CD4-positive, CD25-positive, alpha-beta regulatory T cell (primary cell): ENCODE results near the gene BTBD19. TPM values are rescaled to one million over a fixed set of nuclear protein-coding genes. Genes with fewer than 3 reads are reported as not detected.

Source experiments
- ATAC-seq, 2 donors: fragments of 150-1000 bp; cut with Tn5 transposase; one replicate each; pipeline ENCODE4 v1.10.0; 2021; ENCODE audit warnings: low read depth in 2 of 2, moderate number of reproducible peaks in 2 of 2, moderate library complexity in 1 of 2
- DNase-seq, 3 donors: peaks; one replicate each; pipeline versions ENCODE4 v3.0.0 to v3.0.0-alpha.2; 2012 to 2022; ENCODE audit warnings: mixed read lengths in 1 of 3
- H3K27ac ChIP-seq: one replicate; pipeline ENCODE4 v1.7.0; 2013; ENCODE audit warnings: mild to moderate bottlenecking, low read length; ENCODE audit not compliant: insufficient read depth, poor library complexity, severe bottlenecking
- H3K27me3 ChIP-seq: one replicate; pipeline ENCODE4 v1.7.0; 2013; ENCODE audit warnings: low read length; ENCODE audit not compliant: control insufficient read depth, insufficient read depth
- H3K36me3 ChIP-seq: one replicate; pipeline ENCODE4 v1.7.0; 2013; ENCODE audit warnings: mild to moderate bottlenecking, low read length, moderate library complexity; ENCODE audit not compliant: control insufficient read depth, insufficient read depth
- H3K4me1 ChIP-seq: 2 replicates; pipeline ENCODE4 v1.7.0; 2013; ENCODE audit warnings: mild to moderate bottlenecking, low read length; ENCODE audit not compliant: insufficient read depth, control insufficient read depth, poor library complexity, severe bottlenecking
- H3K4me3 ChIP-seq: one replicate; pipeline ENCODE4 v1.7.0; 2013; ENCODE audit warnings: low read depth, mild to moderate bottlenecking, low read length, moderate library complexity
- H3K9me3 ChIP-seq, 2 experiments: 1 replicate in 1 of 2; 2 replicates in 1 of 2; pipeline ENCODE4 v1.7.0; 2013; ENCODE audit warnings: low read length in 2 of 2, mild to moderate bottlenecking in 1 of 2, moderate library complexity in 1 of 2; ENCODE audit not compliant: control insufficient read depth in 2 of 2
- H3K27ac Mint-ChIP-seq, 3 donors: one replicate each; pipeline ENCODE4 v1.8.0; 2020 to 2022; ENCODE audit warnings: mild to moderate bottlenecking in 3 of 3, mixed read lengths in 3 of 3, moderate library complexity in 2 of 3
- H3K27me3 Mint-ChIP-seq: one replicate; pipeline ENCODE4 v1.8.0; 2022; ENCODE audit warnings: mild to moderate bottlenecking, mixed read lengths
- H3K36me3 Mint-ChIP-seq: one replicate; pipeline ENCODE4 v1.8.0; 2020; ENCODE audit warnings: mixed read lengths
- H3K4me1 Mint-ChIP-seq, 4 donors: one replicate each; pipeline ENCODE4 v1.8.0; 2020 to 2022; ENCODE audit warnings: mixed read lengths in 4 of 4, mild to moderate bottlenecking in 1 of 4
- H3K4me3 Mint-ChIP-seq, 4 donors: one replicate each; pipeline ENCODE4 v1.8.0; 2020 to 2022; ENCODE audit warnings: mild to moderate bottlenecking in 4 of 4, mixed read lengths in 4 of 4, moderate library complexity in 3 of 4
- H3K9me3 Mint-ChIP-seq, 7 donors: one replicate each; pipeline ENCODE4 v1.8.0; 2020 to 2022; ENCODE audit warnings: mixed read lengths in 7 of 7, mild to moderate bottlenecking in 3 of 7, moderate library complexity in 2 of 7
- polyA plus RNA-seq, 4 donors: library from polyadenylated mRNA; unstranded; fragments of 300-500 nt; fragmentation: Illumina TruSeq; gene quantifications; one replicate each; pipeline ENCODE4 v1.2.3, GENCODE V29; 2021
- total RNA-seq: library from RNA; stranded (reverse); gene quantifications from one replicate; pipeline ENCODE4 v1.2.3, GENCODE V29; 2022

Gene BTBD19
- total and polyA plus RNA-seq, 5 donors from 2014 or later = 0.31 to 45.4 (median 0.87) TPM; not detected in 2

GRCh38 chr1:44851308-44851707 is 43.0 kb downstream of the BTBD19 start:
- Histone ChIP-seq H3K4me3 (no peak overlapping the region), H3K36me3 (peaks cover 8% of the 10 kb centered on the region), H3K4me1 (no peaks in the 10 kb centered on the region), H3K27me3 (no peaks in the 10 kb centered on the region), H3K9me3 (no peaks in the 10 kb centered on the region), H3K27ac (no peak overlapping the region)
- Mint-ChIP-seq H3K4me3 (no peak overlapping the region), H3K9me3 (peaks cover 0 to 1% (median 0%) of the 10 kb centered on the region in 7 donors), H3K36me3 (peaks cover 36% of the 10 kb centered on the region), H3K27me3 (no peaks in the 10 kb centered on the region), H3K4me1 (peaks cover 0 to 3% (median under 1%) of the 10 kb centered on the region in 4 donors), H3K27ac (peak overlapping the region in 1 of 3 donors; percentile 48)
- DNase-seq (no peak), ATAC-seq (no peak)

- no peak for ATAC-seq
Observed at GRCh38 chr1:44853201-44853600, 44.9 kb downstream of the BTBD19 start.

GRCh38 chr1:44854970-44855369 is 46.6 kb downstream of the BTBD19 start:
- no peak for ATAC-seq
- DNase-seq = no peak
- Histone ChIP-seq H3K27ac (no peak overlapping the region), H3K9me3 (no peaks in the 10 kb centered on the region), H3K4me1 (no peaks in the 10 kb centered on the region), H3K27me3 (no peaks in the 10 kb centered on the region), H3K4me3 (no peak overlapping the region), H3K36me3 (peaks cover 8% of the 10 kb centered on the region)
- H3K4me1 Mint-ChIP-seq = peaks cover 0 to 3% (median 0%) of the 10 kb centered on the region in 4 donors
- H3K36me3 Mint-ChIP-seq = peaks cover 44% of the 10 kb centered on the region
- no peak overlapping the region for H3K27ac Mint-ChIP-seq
- H3K9me3 Mint-ChIP-seq = no peaks in the 10 kb centered on the region
- no peaks in the 10 kb centered on the region for H3K27me3 Mint-ChIP-seq
- H3K4me3 Mint-ChIP-seq = no peak overlapping the region

More at GRCh38 chr1:44853201-44853600, 44.9 kb downstream of the BTBD19 start:
- H3K27ac Mint-ChIP-seq = no peak overlapping the region
- Histone ChIP-seq H3K4me3 (no peak overlapping the region), H3K36me3 (peaks cover 8% of the 10 kb centered on the region), H3K4me1 (no peaks in the 10 kb centered on the region), H3K27ac (no peak overlapping the region), H3K9me3 (no peaks in the 10 kb centered on the region), H3K27me3 (no peaks in the 10 kb centered on the region)
- H3K4me3 Mint-ChIP-seq = no peak overlapping the region
- peaks cover 0 to 3% (median under 1%) of the 10 kb centered on the region in 4 donors for H3K4me1 Mint-ChIP-seq
- H3K9me3 Mint-ChIP-seq = peaks cover 0 to 1% (median 0%) of the 10 kb centered on the region in 7 donors
- DNase-seq = no peak
- H3K36me3 Mint-ChIP-seq = peaks cover 43% of the 10 kb centered on the region
- H3K27me3 Mint-ChIP-seq = no peaks in the 10 kb centered on the region

- peak overlapping the region in 1 of 3 donors; percentile 28 for H3K27ac Mint-ChIP-seq
- ATAC-seq (no peak), DNase-seq (no peak)
- peaks cover 0 to 3% (median 0%) of the 10 kb centered on the region in 4 donors for H3K4me1 Mint-ChIP-seq
- H3K36me3 Mint-ChIP-seq = peaks cover 36% of the 10 kb centered on the region
- H3K4me1 ChIP-seq = no peaks in the 10 kb centered on the region
- H3K27ac ChIP-seq = no peak overlapping the region
- no peaks in the 10 kb centered on the region for H3K27me3 Mint-ChIP-seq
- H3K9me3 Mint-ChIP-seq = no peaks in the 10 kb centered on the region
- H3K9me3 ChIP-seq = no peaks in the 10 kb centered on the region
- no peaks in the 10 kb centered on the region for H3K27me3 ChIP-seq
- H3K36me3 ChIP-seq = peaks cover 5% of the 10 kb centered on the region
- no peak overlapping the region for H3K4me3 Mint-ChIP-seq
- no peak overlapping the region for H3K4me3 ChIP-seq
Observed at GRCh38 chr1:44855742-44856141, 47.4 kb downstream of the BTBD19 start.

GRCh38 chr1:44857446-44857845 is 49.1 kb downstream of the BTBD19 start:
- peaks cover 5% of the 10 kb centered on the region for H3K36me3 ChIP-seq
- Mint-ChIP-seq H3K27me3 (no peaks in the 10 kb centered on the region), H3K4me3 (no peak overlapping the region), H3K27ac (no peak overlapping the region), H3K4me1 (no peaks in the 10 kb centered on the region), H3K9me3 (no peaks in the 10 kb centered on the region), H3K36me3 (peaks cover 40% of the 10 kb centered on the region)
- no peaks in the 10 kb centered on the region for H3K27me3 ChIP-seq
- no peak overlapping the region for H3K4me3 ChIP-seq
- DNase-seq (no peak), ATAC-seq (no peak)
- no peaks in the 10 kb centered on the region for H3K9me3 ChIP-seq
- no peaks in the 10 kb centered on the region for H3K4me1 ChIP-seq
- H3K27ac ChIP-seq = no peak overlapping the region

- no peak for DNase-seq
- Histone ChIP-seq H3K36me3 (no peaks in the 10 kb centered on the region), H3K4me3 (no peak overlapping the region), H3K4me1 (no peaks in the 10 kb centered on the region), H3K27me3 (no peaks in the 10 kb centered on the region), H3K9me3 (no peaks in the 10 kb centered on the region), H3K27ac (no peak overlapping the region)
- ATAC-seq = no peak
- Mint-ChIP-seq H3K27ac (no peak overlapping the region), H3K4me1 (no peaks in the 10 kb centered on the region), H3K36me3 (peaks cover 24% of the 10 kb centered on the region), H3K27me3 (no peaks in the 10 kb centered on the region), H3K9me3 (no peaks in the 10 kb centered on the region), H3K4me3 (no peak overlapping the region)
Observed at GRCh38 chr1:44860331-44860730, 52.0 kb downstream of the BTBD19 start.

GRCh38 chr1:44860891-44861425 is 52.6 kb downstream of the BTBD19 start:
- Histone ChIP-seq H3K36me3 (no peaks in the 10 kb centered on the region), H3K4me1 (no peaks in the 10 kb centered on the region), H3K27me3 (no peaks in the 10 kb centered on the region), H3K4me3 (no peak overlapping the region), H3K9me3 (no peaks in the 10 kb centered on the region), H3K27ac (no peak overlapping the region)
- Mint-ChIP-seq H3K36me3 (peaks cover 20% of the 10 kb centered on the region), H3K4me1 (no peaks in the 10 kb centered on the region), H3K27me3 (no peaks in the 10 kb centered on the region), H3K9me3 (no peaks in the 10 kb centered on the region), H3K27ac (no peak overlapping the region), H3K4me3 (no peak overlapping the region)
- no peak for DNase-seq
- no peak for ATAC-seq

- Mint-ChIP-seq H3K4me3 (no peak overlapping the region), H3K27ac (no peak overlapping the region), H3K27me3 (no peaks in the 10 kb centered on the region), H3K9me3 (no peaks in the 10 kb centered on the region), H3K36me3 (peaks cover 13% of the 10 kb centered on the region), H3K4me1 (no peaks in the 10 kb centered on the region)
- ATAC-seq (no peak), DNase-seq (no peak)
- Histone ChIP-seq H3K27ac (no peak overlapping the region), H3K4me3 (no peak overlapping the region), H3K36me3 (no peaks in the 10 kb centered on the region), H3K27me3 (no peaks in the 10 kb centered on the region), H3K9me3 (no peaks in the 10 kb centered on the region), H3K4me1 (no peaks in the 10 kb centered on the region)
Observed at GRCh38 chr1:44862829-44863401, 54.6 kb downstream of the BTBD19 start.
